Testis (tissue), 2 donors: ENCODE measurements around the gene TAGLN2.

Experiments used
- POLR2A ChIP-seq: fragments of 450-650 bp; IDR thresholded peaks from one replicate; pipeline ENCODE4 v1.6.1; 2017; ENCODE audit warnings: antibody characterized with exemption, mild to moderate bottlenecking, moderate library complexity
- TF ChIP-seq, protein P1 (sequence below), 3 experiments: fragments of 450-650 bp in 2 of 3; fragments of 200-600 bp in 1 of 3; sonication (generic) in 1 of 3; IDR thresholded peaks; one replicate each; pipeline ENCODE4 v1.5.1; 2016 to 2019; ENCODE audit warnings: antibody characterized with exemption in 3 of 3, mild to moderate bottlenecking in 2 of 3, moderate library complexity in 1 of 3

DNA sequence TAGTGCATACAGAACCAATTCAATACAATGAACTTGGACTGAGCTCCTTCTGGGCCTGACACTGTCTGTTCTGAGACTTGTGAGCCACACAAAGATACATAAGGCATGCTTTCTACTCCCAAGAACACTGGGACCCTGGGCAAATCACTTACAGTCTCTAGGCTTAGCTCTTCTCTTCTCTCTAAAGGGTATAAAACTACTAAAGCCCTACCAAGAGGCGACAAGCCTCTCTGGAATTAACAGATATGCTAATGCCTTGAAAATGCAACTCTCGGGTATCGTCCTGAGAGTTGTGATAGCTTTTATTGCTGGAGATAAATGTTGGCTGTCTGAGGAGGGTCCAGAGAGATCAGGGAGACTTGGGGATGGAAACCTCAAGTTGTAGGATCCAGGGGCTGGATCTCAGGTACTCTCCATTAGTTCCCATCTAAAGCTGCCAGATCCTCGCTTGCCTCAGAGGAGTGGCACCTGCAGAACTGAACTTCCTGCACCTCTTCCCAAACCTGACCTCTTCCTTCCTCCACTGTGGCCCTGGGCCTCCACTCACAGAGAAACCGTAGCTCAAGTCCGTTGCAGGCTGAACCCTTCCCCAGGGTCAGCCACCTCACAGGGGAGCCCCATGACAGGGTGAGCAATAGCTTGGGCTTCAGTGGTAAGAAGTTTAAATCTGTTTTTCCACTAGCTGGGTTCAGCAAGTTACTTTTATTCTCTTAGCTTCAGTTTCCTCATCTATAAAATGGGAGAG, 13.8 kb downstream of the TAGLN2 start:
- no peak for TF ChIP-seq POLR2A
- TF ChIP-seq, protein P1, sequence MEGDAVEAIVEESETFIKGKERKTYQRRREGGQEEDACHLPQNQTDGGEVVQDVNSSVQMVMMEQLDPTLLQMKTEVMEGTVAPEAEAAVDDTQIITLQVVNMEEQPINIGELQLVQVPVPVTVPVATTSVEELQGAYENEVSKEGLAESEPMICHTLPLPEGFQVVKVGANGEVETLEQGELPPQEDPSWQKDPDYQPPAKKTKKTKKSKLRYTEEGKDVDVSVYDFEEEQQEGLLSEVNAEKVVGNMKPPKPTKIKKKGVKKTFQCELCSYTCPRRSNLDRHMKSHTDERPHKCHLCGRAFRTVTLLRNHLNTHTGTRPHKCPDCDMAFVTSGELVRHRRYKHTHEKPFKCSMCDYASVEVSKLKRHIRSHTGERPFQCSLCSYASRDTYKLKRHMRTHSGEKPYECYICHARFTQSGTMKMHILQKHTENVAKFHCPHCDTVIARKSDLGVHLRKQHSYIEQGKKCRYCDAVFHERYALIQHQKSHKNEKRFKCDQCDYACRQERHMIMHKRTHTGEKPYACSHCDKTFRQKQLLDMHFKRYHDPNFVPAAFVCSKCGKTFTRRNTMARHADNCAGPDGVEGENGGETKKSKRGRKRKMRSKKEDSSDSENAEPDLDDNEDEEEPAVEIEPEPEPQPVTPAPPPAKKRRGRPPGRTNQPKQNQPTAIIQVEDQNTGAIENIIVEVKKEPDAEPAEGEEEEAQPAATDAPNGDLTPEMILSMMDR (IDR thresholded peaks at IDR 0.05): no peak
